Calu3 (cell line): ENCODE data around the gene ASB10. TPM values are rescaled to one million over a fixed set of nuclear protein-coding genes. Genes with fewer than 3 reads are reported as not detected.
A peak's percentile ranks its signal among the peaks of the same experiment; 100 is the strongest.

Source experiments
- BruUV-seq: library from RNA; stranded (reverse); fragments of 400-500 nt; replicated peaks from 2 replicates; lab custom pipeline; 2021; lab: Mats Ljungman, UMichigan
- CTCF ChIA-PET: fragments of 300-600 bp; sonication (Branson Sonifier 250); formaldehyde crosslinking; loops from one replicate; lab custom pipeline; 2022; ENCODE audit warnings: antibody characterized with exemption; lab: Charles Lee
- DNase-seq: peaks from one replicate; pipeline ENCODE4 v3.0.0; 2022
- H3K27ac Mint-ChIP-seq: one replicate; pipeline ENCODE4 v1.8.0; 2022; ENCODE audit warnings: mixed read lengths; ENCODE audit not compliant: unreplicated experiment
- H3K27me3 Mint-ChIP-seq: one replicate; pipeline ENCODE4 v1.8.0; 2022; ENCODE audit warnings: mixed read lengths; ENCODE audit not compliant: unreplicated experiment
- H3K36me3 Mint-ChIP-seq: one replicate; pipeline ENCODE4 v1.8.0; 2022; ENCODE audit warnings: mild to moderate bottlenecking, moderate library complexity, mixed read lengths; ENCODE audit not compliant: insufficient read depth, unreplicated experiment
- H3K4me1 Mint-ChIP-seq: one replicate; pipeline ENCODE4 v1.8.0; 2022; ENCODE audit warnings: mild to moderate bottlenecking, low read depth, mixed read lengths; ENCODE audit not compliant: unreplicated experiment
- H3K4me3 Mint-ChIP-seq: one replicate; pipeline ENCODE4 v1.8.0; 2022; ENCODE audit warnings: mild to moderate bottlenecking, low read depth, moderate library complexity, mixed read lengths; ENCODE audit not compliant: unreplicated experiment
- H3K9me3 Mint-ChIP-seq: one replicate; pipeline ENCODE4 v1.8.0; 2022; ENCODE audit warnings: low read depth, mixed read lengths; ENCODE audit not compliant: unreplicated experiment
- CTCF ChIP-seq: fragments of 200-600 bp; IDR thresholded peaks from one replicate; pipeline ENCODE4 v1.8.0; 2022; ENCODE audit warnings: antibody characterized with exemption; ENCODE audit not compliant: unreplicated experiment
- intact Hi-C: fragments of 100-400 bp; cut with micrococcal nuclease; formaldehyde crosslinking; loops from one replicate; pipeline ENCODE4 v1.10.0; 2022; ENCODE audit not compliant: unreplicated experiment
- total RNA-seq: library from RNA; stranded (reverse); gene quantifications from 2 replicates; pipeline ENCODE4 v1.2.3, GENCODE V29; 2022

Gene ASB10
- total RNA-seq, 1 experiment from 2014 or later, result not detected

GRCh38 chr7:151172273-151173141 is 14.5 kb downstream of the ASB10 start:
- CTCF ChIA-PET, result no interaction called here
- peak; percentile 100 for TF ChIP-seq CTCF
- intact Hi-C loops, result loop anchor here (1.0 to 2.0 kb wide), 2 partner anchors 48 to 394 kb away; no protein-coding TSS in a partner anchor
- BruUV-seq, result no TSS peak
- H3K36me3 Mint-ChIP-seq, result no peaks in the 10 kb centered on the region
- H3K4me3 Mint-ChIP-seq, result no peak overlapping the region
- peaks cover 98% of the 10 kb centered on the region for H3K27me3 Mint-ChIP-seq
- H3K9me3 Mint-ChIP-seq, result no peaks in the 10 kb centered on the region
- DNase-seq, result peak; percentile 79
- peaks cover 11% of the 10 kb centered on the region for H3K4me1 Mint-ChIP-seq
- H3K27ac Mint-ChIP-seq, result no peak overlapping the region

DNA sequence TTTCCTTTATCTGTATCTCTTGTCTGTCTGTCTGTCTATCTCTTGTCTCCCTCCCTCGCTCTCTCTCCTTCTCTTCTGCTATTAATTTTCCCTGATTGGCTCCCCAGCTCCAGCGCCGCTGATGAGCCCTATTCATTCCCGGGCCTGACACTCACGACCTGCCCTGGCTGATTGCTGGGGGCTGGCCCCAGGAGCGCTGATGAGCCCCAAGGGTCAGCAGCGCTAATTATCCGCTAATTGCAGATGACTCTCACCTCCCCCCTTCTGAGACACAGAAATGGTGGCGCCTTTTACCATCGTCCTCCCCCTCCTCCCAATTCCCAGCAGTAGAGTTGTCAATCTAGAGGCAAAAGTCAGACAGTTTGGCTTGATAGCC is 18.3 kb downstream of the ASB10 start:
- no TSS peak for BruUV-seq
- Mint-ChIP-seq H3K27me3 (peaks cover 61% of the 10 kb centered on the region), H3K9me3 (no peaks in the 10 kb centered on the region), H3K27ac (no peak overlapping the region), H3K4me3 (peak overlapping the region; percentile 60), H3K4me1 (peaks cover 11% of the 10 kb centered on the region), H3K36me3 (no peaks in the 10 kb centered on the region)
- TF ChIP-seq CTCF, result no peak
- DNase-seq, result no peak
- intact Hi-C loops, result no loop called here
- CTCF ChIA-PET, result interaction anchor here (1.9 to 2.9 kb wide), 2 partner anchors 45 to 75 kb away, joined by 6 to 12 read pairs; no protein-coding TSS in a partner anchor

GRCh38 chr7:151168003-151168786 is 18.9 kb downstream of the ASB10 start:
- H3K27ac Mint-ChIP-seq, result no peak overlapping the region
- peak; percentile 75 for TF ChIP-seq CTCF
- H3K27me3 Mint-ChIP-seq, result peaks cover 55% of the 10 kb centered on the region
- no TSS peak for BruUV-seq
- peak; percentile 65 for DNase-seq
- no peaks in the 10 kb centered on the region for H3K36me3 Mint-ChIP-seq
- H3K9me3 Mint-ChIP-seq, result no peaks in the 10 kb centered on the region
- CTCF ChIA-PET, result interaction anchor here (0.6 to 2.9 kb wide), 3 partner anchors 44 to 76 kb away, joined by 4 to 12 read pairs (median 6); no protein-coding TSS in a partner anchor
- intact Hi-C loops, result no loop called here
- peaks cover 11% of the 10 kb centered on the region for H3K4me1 Mint-ChIP-seq
- H3K4me3 Mint-ChIP-seq, result peak overlapping the region; percentile 60

DNA sequence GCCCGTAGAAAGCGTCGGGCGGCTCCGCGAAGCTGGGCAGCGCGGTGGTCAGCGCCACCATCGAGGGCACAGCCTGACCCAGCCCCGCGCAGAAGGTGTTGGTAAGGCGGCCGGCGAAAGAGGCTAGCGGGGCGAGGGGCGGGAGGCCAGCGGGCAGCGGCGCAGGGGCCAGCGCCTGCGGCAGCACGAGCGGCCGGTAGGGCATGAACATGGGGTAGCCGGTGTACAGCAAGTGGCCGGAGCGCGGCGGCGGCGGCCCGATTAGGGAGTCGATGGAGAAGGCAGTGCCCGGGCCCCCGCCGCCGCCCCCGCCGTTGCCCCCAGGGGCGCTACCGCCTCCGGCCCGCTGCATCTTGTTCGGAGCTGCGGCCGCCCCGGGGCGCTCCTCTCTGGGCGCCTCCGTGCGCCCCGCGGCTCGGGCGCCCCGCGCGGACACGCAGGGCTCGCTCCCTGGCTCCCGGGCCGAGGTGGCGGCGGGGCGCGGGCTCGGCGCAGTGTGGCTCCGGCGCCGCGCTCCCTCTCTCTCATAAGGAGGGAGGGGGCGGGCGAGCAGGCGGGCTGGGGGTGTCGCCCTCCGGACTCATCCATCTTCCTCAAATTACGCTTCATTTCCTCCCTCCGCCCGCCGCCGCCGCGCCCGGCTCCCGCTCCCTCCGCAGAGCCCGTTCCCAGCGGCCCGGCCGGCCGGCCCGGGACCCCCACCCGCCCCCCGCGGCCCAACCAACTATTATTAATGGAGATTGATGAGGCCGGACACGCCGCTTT is 19.7 kb downstream of the ASB10 start, which contains the start of gene GBX1:
Gene GBX1, minus strand, starts transcription at position 498 of the 765 bp plus-strand sequence. Its CDS starts 146 bp downstream, at position 352.
- H3K36me3 Mint-ChIP-seq, result no peaks in the 10 kb centered on the region
- peak within 1 kb of the TSS; percentile 60 for H3K4me3 Mint-ChIP-seq
- no peak for TF ChIP-seq CTCF
- DNase-seq, result peak; percentile 44
- intact Hi-C loops, result no loop called here
- peaks cover 47% of the 10 kb centered on the region for H3K27me3 Mint-ChIP-seq
- peaks cover 11% of the 10 kb centered on the region for H3K4me1 Mint-ChIP-seq
- BruUV-seq, result no TSS peak
- CTCF ChIA-PET, result interaction anchor here (0.5 to 1.9 kb wide), 5 partner anchors 17 to 165 kb away, joined by 3 to 6 read pairs (median 6); no protein-coding TSS in a partner anchor
- H3K27ac Mint-ChIP-seq, result no peak within 1 kb of the TSS
- H3K9me3 Mint-ChIP-seq, result no peaks in the 10 kb centered on the region
